Uterus (tissue), 4 donors: ENCODE data around the gene MAP3K19. TPM values are rescaled to one million over a fixed set of nuclear protein-coding genes. Genes with fewer than 3 reads are reported as not detected.

Experiments
- DNase-seq, 2 donors: peaks; one replicate each; pipeline ENCODE4 v3.0.0-alpha.2; 2019 to 2020
- H3K27ac ChIP-seq, 2 donors: fragments of 200-600 bp; sonication (generic); 1 replicate in 1 of 2; 2 replicates in 1 of 2; pipeline ENCODE4 v1.5.1; 2016 to 2018
- H3K27me3 ChIP-seq, 2 donors: fragments of 200-600 bp; sonication (generic); one replicate each; pipeline ENCODE4 v1.5.1; 2018 to 2019; ENCODE audit warnings: control low read depth in 1 of 2
- H3K36me3 ChIP-seq, 2 donors: fragments of 200-600 bp; sonication (generic); one replicate each; pipeline ENCODE4 v1.5.1; 2019; ENCODE audit warnings: control low read depth in 1 of 2
- H3K4me1 ChIP-seq, 2 donors: fragments of 200-600 bp; sonication (generic); one replicate each; pipeline ENCODE4 v1.5.1; 2018 to 2019; ENCODE audit warnings: control low read depth in 1 of 2
- H3K4me3 ChIP-seq, 2 donors: fragments of 200-600 bp; sonication (generic); 1 replicate in 1 of 2; 2 replicates in 1 of 2; pipeline ENCODE4 v1.5.1; 2018 to 2019; ENCODE audit warnings: mild to moderate bottlenecking in 1 of 2
- H3K9me3 ChIP-seq, 2 donors: fragments of 200-600 bp; sonication (generic); one replicate each; pipeline ENCODE4 v1.5.1; 2019; ENCODE audit warnings: control low read depth in 1 of 2
- POLR2A ChIP-seq, 2 donors: fragments of 450-650 bp; IDR thresholded peaks; one replicate each; pipeline ENCODE4 v1.6.1; 2016; ENCODE audit warnings: antibody characterized with exemption in 2 of 2, mild to moderate bottlenecking in 1 of 2, moderate library complexity in 1 of 2
- intact Hi-C: fragments of 100-400 bp; cut with DNase I; formaldehyde crosslinking; loops from one replicate; pipeline ENCODE4 v1.15.1; 2023; ENCODE audit warnings: low total_unique reads
- total RNA-seq, 4 donors: library from RNA; depleted of rRNA in 3 of 4; stranded (reverse); fragments of >200 nt in 3 of 4; gene quantifications; one replicate each; pipeline versions ENCODE4 v1.1.0 to v1.2.4, GENCODE V29; 2014 to 2023
- TF ChIP-seq, protein P1 (sequence below), 4 experiments: fragments of 200-600 bp in 2 of 4; fragments of 450-650 bp in 2 of 4; sonication (generic) in 2 of 4; IDR thresholded peaks; one replicate each; pipeline ENCODE4 v1.5.1; 2016 to 2019; ENCODE audit warnings: antibody characterized with exemption in 4 of 4, mild to moderate bottlenecking in 2 of 4, moderate library complexity in 1 of 4
- donor health status: DM: yes; HTN: yes; CAD: no.

MAP3K19 gene
- total RNA-seq, 4 donors from 2014 or later = 0.40 to 3.8 (median 2.1) TPM; not detected in 1

DNA sequence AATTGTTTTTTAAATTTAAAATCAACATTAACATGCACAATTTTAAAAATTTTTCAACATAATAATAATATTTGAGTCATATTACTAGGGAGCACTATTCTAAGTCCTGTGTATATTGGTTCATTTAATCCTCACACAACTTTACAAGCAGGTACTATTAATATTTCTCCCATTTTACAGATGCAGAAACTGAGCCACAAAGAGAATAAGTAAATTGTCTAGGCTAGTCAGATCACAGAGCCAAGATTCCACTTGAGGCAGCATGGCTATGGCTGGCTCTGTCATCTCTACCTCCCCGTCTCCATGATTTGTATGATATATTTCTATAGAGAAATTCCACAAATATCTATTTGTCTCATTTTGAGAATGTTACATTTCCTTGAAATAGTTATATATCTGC lies 113.5 kb downstream of the MAP3K19 start:
- Histone ChIP-seq H3K27ac (no peak overlapping the region), H3K4me3 (no peak overlapping the region), H3K36me3 (no peaks in the 10 kb centered on the region), H3K4me1 (no peaks in the 10 kb centered on the region), H3K27me3 (no peaks in the 10 kb centered on the region), H3K9me3 (no peaks in the 10 kb centered on the region)
- TF ChIP-seq POLR2A (IDR thresholded peaks at IDR 0.05) = no peak
- TF ChIP-seq, protein P1, sequence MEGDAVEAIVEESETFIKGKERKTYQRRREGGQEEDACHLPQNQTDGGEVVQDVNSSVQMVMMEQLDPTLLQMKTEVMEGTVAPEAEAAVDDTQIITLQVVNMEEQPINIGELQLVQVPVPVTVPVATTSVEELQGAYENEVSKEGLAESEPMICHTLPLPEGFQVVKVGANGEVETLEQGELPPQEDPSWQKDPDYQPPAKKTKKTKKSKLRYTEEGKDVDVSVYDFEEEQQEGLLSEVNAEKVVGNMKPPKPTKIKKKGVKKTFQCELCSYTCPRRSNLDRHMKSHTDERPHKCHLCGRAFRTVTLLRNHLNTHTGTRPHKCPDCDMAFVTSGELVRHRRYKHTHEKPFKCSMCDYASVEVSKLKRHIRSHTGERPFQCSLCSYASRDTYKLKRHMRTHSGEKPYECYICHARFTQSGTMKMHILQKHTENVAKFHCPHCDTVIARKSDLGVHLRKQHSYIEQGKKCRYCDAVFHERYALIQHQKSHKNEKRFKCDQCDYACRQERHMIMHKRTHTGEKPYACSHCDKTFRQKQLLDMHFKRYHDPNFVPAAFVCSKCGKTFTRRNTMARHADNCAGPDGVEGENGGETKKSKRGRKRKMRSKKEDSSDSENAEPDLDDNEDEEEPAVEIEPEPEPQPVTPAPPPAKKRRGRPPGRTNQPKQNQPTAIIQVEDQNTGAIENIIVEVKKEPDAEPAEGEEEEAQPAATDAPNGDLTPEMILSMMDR (IDR thresholded peaks at IDR 0.05) = no peak
- intact Hi-C loops = no loop called here
- DNase-seq = no peak

DNA sequence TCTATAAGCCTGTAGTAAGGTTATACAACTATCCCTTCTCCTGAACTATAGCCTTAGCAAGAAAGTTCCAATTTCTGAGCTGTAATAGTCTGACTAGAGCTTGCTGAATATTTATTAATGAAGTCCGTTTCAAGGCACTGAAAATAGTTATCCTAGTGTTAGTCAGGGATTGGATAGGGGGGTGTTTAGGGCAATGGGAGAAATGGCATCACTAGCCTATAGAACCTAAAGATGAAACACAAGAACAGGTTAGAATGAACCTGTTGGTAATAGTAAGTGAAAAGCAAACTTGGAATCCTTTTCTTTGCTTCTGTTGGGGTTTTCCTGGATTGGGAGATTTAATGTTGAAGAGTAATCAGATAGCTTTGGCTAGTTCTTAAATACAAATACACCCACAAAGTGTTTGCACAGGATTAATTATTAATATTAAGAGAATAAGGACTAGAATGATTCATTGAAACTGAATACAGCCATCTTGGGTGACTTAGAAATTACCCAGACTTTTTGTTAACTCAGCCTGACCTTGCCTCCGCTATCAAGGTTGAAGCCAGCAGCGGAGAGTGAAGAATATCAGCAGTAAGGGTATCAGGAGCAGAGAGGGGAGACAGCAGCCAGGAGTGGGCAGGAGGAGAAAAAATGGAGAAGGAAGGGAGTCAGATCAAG lies 114.3 kb downstream of the MAP3K19 start:
- no peaks in the 10 kb centered on the region for H3K27me3 ChIP-seq
- H3K4me3 ChIP-seq = no peak overlapping the region
- H3K27ac ChIP-seq = no peak overlapping the region
- H3K4me1 ChIP-seq = no peaks in the 10 kb centered on the region
- no peak for TF ChIP-seq POLR2A (IDR thresholded peaks at IDR 0.05)
- TF ChIP-seq, protein P1 (IDR thresholded peaks at IDR 0.05) = no peak
- no peaks in the 10 kb centered on the region for H3K36me3 ChIP-seq
- intact Hi-C loops = no loop called here
- no peaks in the 10 kb centered on the region for H3K9me3 ChIP-seq
- no peak for DNase-seq

DNA sequence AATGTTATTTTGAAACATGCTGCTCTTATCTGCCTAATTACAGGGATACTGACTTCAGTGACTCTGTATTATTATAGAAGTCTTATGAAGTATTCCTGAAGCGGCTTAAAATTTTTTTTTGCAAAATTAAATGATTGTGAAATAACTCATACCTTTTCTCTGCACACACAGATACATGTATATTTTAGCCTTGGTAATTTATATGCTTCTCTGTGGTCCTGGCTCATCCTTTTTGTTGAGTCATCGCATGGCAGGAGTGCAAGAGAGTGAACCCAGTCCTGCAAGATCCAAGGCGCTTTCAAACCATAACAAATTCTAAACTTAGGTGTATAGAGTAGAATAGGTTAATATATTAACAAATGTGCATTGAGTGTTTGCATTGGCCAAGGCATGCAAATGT lies 120.1 kb downstream of the MAP3K19 start:
- Histone ChIP-seq H3K27ac (no peak overlapping the region), H3K4me3 (no peak overlapping the region), H3K4me1 (no peaks in the 10 kb centered on the region), H3K9me3 (no peaks in the 10 kb centered on the region), H3K36me3 (no peaks in the 10 kb centered on the region), H3K27me3 (no peaks in the 10 kb centered on the region)
- DNase-seq = no peak
- intact Hi-C loops = no loop called here
- no peak for TF ChIP-seq POLR2A (IDR thresholded peaks at IDR 0.05)
- TF ChIP-seq, protein P1 (IDR thresholded peaks at IDR 0.05) = no peak

DNA sequence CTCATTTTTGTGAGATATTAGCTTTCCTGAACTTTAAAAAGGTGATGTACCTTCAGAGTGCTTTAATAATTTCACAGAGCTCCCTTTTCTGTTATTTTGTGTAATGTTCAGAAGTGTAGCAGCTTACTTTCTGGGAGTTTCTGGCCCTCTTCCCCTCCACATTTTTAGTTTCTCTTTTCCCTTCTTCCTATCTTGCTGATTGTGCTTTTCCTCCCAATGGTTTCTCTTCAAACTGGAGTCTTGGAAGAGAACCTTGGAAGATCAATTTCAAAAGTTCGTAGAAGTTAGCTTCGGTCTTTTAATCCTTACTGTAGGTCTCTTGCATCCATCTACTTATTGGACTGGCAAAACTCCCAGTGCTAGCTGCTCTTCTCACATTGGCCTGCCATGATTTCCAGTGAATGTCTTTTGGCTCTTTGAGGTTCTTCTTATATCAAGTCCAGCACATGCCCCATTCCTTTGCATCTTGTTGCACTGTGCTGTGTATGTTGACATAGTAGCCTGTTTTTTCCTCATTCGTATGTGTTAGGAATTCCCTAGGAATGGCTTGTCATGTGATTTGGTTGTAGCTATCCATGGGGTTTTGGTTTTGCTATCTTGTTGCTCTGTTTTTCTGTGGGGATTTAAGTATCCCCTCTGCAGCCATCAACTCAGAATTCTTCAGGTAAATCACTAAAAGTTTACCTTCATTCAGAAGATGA lies 120.9 kb downstream of the MAP3K19 start:
- intact Hi-C loops = no loop called here
- TF ChIP-seq, protein P1 (IDR thresholded peaks at IDR 0.05) = no peak
- TF ChIP-seq POLR2A (IDR thresholded peaks at IDR 0.05) = no peak
- H3K9me3 ChIP-seq = no peaks in the 10 kb centered on the region
- no peak overlapping the region for H3K27ac ChIP-seq
- no peaks in the 10 kb centered on the region for H3K27me3 ChIP-seq
- no peak overlapping the region for H3K4me3 ChIP-seq
- peaks cover 0 to 2% of the 10 kb centered on the region in 2 donors for H3K4me1 ChIP-seq
- H3K36me3 ChIP-seq = no peaks in the 10 kb centered on the region
- no peak for DNase-seq

DNA sequence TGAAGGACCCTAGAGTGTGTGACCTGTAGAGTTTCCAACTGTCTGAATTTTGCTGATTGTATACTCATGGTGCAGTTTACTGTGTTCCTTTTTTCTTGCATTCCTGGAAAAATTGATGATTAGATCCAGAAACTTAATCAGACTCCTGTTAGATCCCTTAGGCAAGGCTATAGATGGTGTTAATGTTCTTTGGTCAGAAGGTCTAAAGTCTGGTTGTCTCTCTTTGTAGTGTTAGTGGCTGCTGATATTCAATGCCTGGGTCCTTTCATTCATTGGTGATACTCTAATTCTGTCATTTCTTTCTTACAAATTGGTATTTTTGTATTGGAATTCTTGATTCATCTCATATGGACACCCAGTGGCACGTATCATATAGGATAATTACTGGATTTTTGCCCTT lies 122.3 kb downstream of the MAP3K19 start:
- Histone ChIP-seq H3K27me3 (no peaks in the 10 kb centered on the region), H3K4me3 (no peak overlapping the region), H3K4me1 (peaks cover 4 to 11% of the 10 kb centered on the region in 2 donors), H3K9me3 (no peaks in the 10 kb centered on the region), H3K27ac (no peak overlapping the region), H3K36me3 (no peaks in the 10 kb centered on the region)
- no peak for DNase-seq
- TF ChIP-seq POLR2A (IDR thresholded peaks at IDR 0.05) = no peak
- TF ChIP-seq, protein P1 (IDR thresholded peaks at IDR 0.05) = no peak
- intact Hi-C loops = no loop called here
